Spinal cord (tissue), 10 donors: ENCODE data around the gene MFN2. TPM values are rescaled to one million over a fixed set of nuclear protein-coding genes. Genes with fewer than 3 reads are reported as not detected.

Experiments used
- DNase-seq, 6 donors: peaks; one replicate each; pipeline versions ENCODE4 v3.0.0 to v3.0.0-alpha.2; 2013 to 2015; ENCODE audit warnings: low spot score in 6 of 6, low read depth in 4 of 6
- H3K27ac ChIP-seq: one replicate; pipeline ENCODE4 v1.5.1; 2013; ENCODE audit warnings: low read depth, low read length, control low read depth
- H3K27me3 ChIP-seq: one replicate; pipeline ENCODE4 v1.6.1; 2013; ENCODE audit warnings: low read length; ENCODE audit not compliant: control insufficient read depth, insufficient read depth
- H3K36me3 ChIP-seq: one replicate; pipeline ENCODE4 v1.6.1; 2013; ENCODE audit warnings: low read length; ENCODE audit not compliant: control insufficient read depth, insufficient read depth
- H3K4me1 ChIP-seq: one replicate; pipeline ENCODE4 v1.6.1; 2013; ENCODE audit warnings: low read length; ENCODE audit not compliant: control insufficient read depth, insufficient read depth
- H3K4me3 ChIP-seq: one replicate; pipeline ENCODE4 v1.5.1; 2013; ENCODE audit warnings: low read depth, low read length, control low read depth
- H3K9me3 ChIP-seq: one replicate; pipeline ENCODE4 v1.6.1; 2013; ENCODE audit warnings: low read length; ENCODE audit not compliant: control insufficient read depth, insufficient read depth
- WGBS: methylation state at CpG from one replicate; pipeline ENCODE4 v1.1.5; 2013; ENCODE audit warnings: missing lambda C conversion rate; ENCODE audit not compliant: insufficient coverage; 5-methylcytosine and 5-hydroxymethylcytosine counted together
- polyA plus RNA-seq, 2 donors: library from polyadenylated mRNA; unstranded; fragments of 120-200 nt; gene quantifications; one replicate each; pipeline ENCODE4 v1.2.1, GENCODE V29; 2013; ENCODE audit not compliant: insufficient read length in 2 of 2
- total RNA-seq, 2 donors: library from RNA; depleted of rRNA in 1 of 2; stranded (reverse); fragments of 120-200 nt in 1 of 2; fragments of >200 nt in 1 of 2; gene quantifications; one replicate each; pipeline versions ENCODE4 v1.2.3 to v1.2.4, GENCODE V29; 2013 to 2014
- donor health status: healthy.

The MFN2 gene
- total and polyA plus RNA-seq, 4 donors = 47.5 to 79.7 (median 72.4) TPM

DNA sequence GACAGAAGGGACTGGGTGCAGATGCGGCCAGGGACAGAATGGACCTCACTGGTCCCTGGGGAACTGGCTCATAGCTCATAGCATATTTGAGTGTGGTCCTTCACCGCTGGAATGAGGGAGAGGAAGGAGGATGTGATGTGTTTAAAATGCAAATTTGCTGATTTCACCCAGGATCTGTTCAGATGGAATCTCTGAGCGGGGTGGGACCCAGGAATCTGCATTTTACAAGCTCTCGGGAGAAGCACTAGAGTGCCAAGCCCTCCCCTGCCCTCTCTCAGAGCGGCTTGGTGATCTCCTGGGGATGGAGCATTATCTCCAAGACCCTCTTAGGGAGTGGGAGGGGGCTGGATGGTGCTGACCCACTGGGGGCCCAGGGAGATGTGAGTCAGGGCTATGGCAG, 22.8 kb upstream of the MFN2 start:
- peaks cover 71% of the 10 kb centered on the region for H3K36me3 ChIP-seq
- no peak for DNase-seq
- no peak overlapping the region for H3K27ac ChIP-seq
- H3K4me1 ChIP-seq = peaks cover 6% of the 10 kb centered on the region
- no peak overlapping the region for H3K4me3 ChIP-seq
- no peaks in the 10 kb centered on the region for H3K9me3 ChIP-seq
- H3K27me3 ChIP-seq = no peaks in the 10 kb centered on the region
- WGBS = 97% methylated on average over 3 of the region's 5 CpGs

DNA sequence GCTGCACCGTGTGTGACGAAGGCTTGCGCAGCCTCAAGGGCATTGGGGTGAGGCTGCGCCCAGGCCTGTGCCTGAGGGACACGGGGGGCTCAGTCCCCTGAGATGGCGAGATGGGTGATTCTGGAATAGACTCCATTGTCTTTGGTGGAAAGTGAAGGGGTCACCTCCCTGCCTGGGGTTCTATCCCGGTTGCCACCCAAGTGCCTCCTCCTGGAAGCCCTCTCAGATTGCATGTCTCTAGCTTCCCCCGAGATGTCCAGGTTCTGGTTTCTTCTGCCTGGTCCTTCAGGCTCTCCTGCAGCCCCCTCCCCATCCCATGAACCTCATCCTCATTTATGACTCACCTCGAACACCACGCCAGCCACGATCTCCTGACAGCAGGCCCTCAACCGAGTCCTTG, 22.3 kb upstream of the MFN2 start:
- Histone ChIP-seq H3K27ac (no peak overlapping the region), H3K4me3 (no peak overlapping the region), H3K4me1 (peaks cover 6% of the 10 kb centered on the region), H3K27me3 (no peaks in the 10 kb centered on the region), H3K9me3 (no peaks in the 10 kb centered on the region), H3K36me3 (peaks cover 68% of the 10 kb centered on the region)
- no peak for DNase-seq
- 95% methylated on average over 12 of the region's 12 CpGs for WGBS

DNA sequence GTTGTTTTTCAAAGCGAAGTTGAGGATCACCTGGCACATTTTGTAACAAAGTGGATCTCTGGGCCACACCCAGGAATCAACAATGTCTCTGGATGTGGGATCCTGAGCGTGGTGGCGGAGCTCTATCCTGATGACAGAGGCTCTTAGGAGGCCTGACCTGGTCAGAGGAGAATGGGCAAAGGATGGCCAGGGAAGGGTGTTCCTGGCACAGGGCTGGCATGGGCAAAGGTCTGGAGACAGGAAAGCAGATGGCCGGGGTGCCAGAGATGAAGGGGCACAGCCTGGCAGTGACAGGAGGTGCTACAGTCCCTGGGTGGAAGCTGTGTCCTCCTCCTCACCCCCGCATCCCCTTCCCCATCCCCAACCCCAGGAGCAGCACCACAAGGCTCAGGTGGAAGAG, 20.0 kb upstream of the MFN2 start:
- Histone ChIP-seq H3K36me3 (peaks cover 76% of the 10 kb centered on the region), H3K4me1 (peaks cover 6% of the 10 kb centered on the region), H3K9me3 (no peaks in the 10 kb centered on the region), H3K27me3 (no peaks in the 10 kb centered on the region), H3K27ac (no peak overlapping the region), H3K4me3 (no peak overlapping the region)
- 100% methylated on average over 5 of the region's 5 CpGs for WGBS
- DNase-seq = no peak

DNA sequence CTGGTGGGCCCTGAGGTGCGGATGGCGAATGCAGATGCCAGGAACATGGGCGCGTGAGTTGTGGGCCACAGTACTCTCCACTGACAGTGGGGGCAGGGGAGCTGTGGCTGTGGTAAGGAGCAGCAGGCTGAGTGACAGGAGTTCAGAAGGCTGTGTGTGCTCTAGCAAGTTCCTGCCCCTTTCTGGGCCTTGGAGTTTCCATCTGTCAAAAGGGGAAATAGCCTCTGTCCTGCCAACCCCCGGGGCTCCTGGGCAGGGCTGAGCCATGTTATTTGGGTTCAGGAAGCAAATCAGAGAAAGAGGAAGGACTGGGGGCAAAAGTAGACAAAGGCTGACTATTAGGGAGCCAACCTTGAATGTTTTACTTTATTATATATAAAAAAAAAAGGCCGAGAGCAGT, 19.5 kb upstream of the MFN2 start:
- WGBS = 80% methylated on average over 5 of the region's 6 CpGs
- peaks cover 81% of the 10 kb centered on the region for H3K36me3 ChIP-seq
- H3K4me3 ChIP-seq = no peak overlapping the region
- no peaks in the 10 kb centered on the region for H3K27me3 ChIP-seq
- peaks cover 6% of the 10 kb centered on the region for H3K4me1 ChIP-seq
- H3K27ac ChIP-seq = no peak overlapping the region
- no peak for DNase-seq
- H3K9me3 ChIP-seq = no peaks in the 10 kb centered on the region

DNA sequence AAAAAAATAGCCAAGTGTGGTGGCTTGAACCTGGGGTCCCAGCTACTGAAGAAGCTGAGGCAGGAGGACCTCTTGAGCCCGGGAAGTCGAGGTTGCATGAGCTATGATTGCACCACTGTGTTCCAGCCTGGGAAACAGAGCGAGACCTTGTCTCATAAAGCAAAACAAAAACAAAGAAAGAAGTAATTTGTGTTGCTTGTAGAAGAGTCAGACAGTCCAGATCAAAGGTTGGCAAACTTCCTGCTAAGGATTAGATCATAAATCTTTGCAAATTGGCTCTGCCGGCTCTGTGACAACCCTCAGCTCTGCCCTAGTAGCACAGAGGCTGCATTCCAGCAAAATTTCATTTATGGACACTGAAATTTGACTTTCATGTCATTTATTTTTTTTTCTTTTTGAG, 19.0 kb upstream of the MFN2 start:
- Histone ChIP-seq H3K27me3 (no peaks in the 10 kb centered on the region), H3K27ac (no peak overlapping the region), H3K4me3 (no peak overlapping the region), H3K36me3 (peaks cover 84% of the 10 kb centered on the region), H3K9me3 (no peaks in the 10 kb centered on the region), H3K4me1 (peaks cover 6% of the 10 kb centered on the region)
- 12% methylated on average over 3 of the region's 4 CpGs for WGBS
- DNase-seq = peak in 1 of 6 donors; percentile 23

DNA sequence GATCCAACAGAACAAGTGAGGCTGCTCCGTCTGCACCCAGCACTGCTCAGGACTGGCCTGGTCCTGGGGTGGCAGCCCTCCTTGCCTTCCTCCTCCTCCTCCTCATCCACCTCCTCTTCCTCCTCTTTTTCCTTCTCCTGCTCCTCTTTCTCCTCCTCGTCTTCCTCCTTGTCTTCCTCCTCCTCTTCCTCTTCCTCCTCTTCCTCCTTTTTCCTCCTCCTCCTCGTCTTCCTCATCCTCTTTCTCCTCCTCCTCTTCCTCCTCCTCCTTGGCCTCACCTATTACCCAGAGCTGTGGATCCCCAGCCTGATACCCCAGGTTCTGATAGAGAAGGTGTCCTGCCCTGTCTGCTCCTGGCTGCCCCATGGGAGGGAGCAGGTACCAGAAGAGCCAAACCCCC, 16.6 kb upstream of the MFN2 start:
- H3K9me3 ChIP-seq = no peaks in the 10 kb centered on the region
- H3K36me3 ChIP-seq = peaks cover 75% of the 10 kb centered on the region
- H3K4me1 ChIP-seq = peaks cover 6% of the 10 kb centered on the region
- H3K4me3 ChIP-seq = no peak overlapping the region
- no peak for DNase-seq
- no peaks in the 10 kb centered on the region for H3K27me3 ChIP-seq
- 83% methylated on average over 3 of the region's 3 CpGs for WGBS
- H3K27ac ChIP-seq = no peak overlapping the region

DNA sequence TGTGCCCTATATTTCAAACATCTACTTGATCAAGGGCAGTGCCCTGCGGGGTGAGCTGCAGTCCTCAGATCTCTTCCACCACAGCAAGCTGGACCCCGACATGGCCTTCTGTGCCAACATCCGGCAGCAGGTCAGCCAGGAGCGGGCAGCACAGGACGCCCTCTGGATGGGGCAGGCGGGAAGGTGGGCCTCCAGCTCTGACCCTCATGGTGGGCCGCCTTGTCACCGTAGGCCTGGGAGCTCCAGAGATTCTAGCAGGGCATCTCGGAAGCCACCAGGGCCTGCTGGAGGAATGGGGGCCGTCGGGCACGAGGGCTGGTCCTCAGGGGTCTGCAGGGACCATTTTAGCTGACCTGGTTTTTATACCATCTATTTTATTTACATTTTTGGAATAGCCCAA, 15.6 kb upstream of the MFN2 start:
- H3K27ac ChIP-seq = no peak overlapping the region
- DNase-seq = no peak
- peaks cover 6% of the 10 kb centered on the region for H3K4me1 ChIP-seq
- no peaks in the 10 kb centered on the region for H3K27me3 ChIP-seq
- no peak overlapping the region for H3K4me3 ChIP-seq
- 92% methylated on average over 12 of the region's 12 CpGs for WGBS
- H3K36me3 ChIP-seq = peaks cover 75% of the 10 kb centered on the region
- H3K9me3 ChIP-seq = no peaks in the 10 kb centered on the region

DNA sequence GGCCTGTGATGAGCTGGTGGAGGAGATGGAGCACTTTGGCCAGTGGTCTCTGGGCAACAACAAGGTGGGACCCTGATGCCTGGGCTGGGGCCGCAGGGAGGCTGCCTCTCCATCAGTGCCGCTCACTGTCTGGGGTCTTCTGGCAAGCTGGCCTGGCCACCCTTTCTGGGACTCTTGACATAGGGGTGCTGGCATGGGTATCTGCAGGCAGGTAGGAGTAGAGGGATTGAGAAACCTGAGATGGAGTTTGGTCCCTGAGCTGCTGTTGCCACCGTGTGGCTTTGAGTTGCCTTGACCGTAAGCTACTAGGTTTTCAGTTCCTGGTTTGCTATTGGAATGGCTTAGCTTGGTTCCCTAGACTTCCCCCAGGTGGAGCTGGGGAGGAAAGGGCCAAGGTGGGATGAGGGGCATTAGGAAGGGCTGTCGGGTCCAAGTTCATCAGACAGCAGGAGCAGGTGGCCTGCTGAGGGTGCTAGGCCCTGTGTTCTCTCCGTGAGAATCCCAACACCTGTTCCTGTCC, 13.2 kb upstream of the MFN2 start:
- WGBS = 56% methylated on average over 5 of the region's 6 CpGs
- DNase-seq = peak in 4 of 6 donors; percentile 15 to 83 (median 43)
- Histone ChIP-seq H3K4me3 (no peak overlapping the region), H3K36me3 (peaks cover 65% of the 10 kb centered on the region), H3K27me3 (no peaks in the 10 kb centered on the region), H3K9me3 (no peaks in the 10 kb centered on the region), H3K4me1 (no peaks in the 10 kb centered on the region), H3K27ac (no peak overlapping the region)

DNA sequence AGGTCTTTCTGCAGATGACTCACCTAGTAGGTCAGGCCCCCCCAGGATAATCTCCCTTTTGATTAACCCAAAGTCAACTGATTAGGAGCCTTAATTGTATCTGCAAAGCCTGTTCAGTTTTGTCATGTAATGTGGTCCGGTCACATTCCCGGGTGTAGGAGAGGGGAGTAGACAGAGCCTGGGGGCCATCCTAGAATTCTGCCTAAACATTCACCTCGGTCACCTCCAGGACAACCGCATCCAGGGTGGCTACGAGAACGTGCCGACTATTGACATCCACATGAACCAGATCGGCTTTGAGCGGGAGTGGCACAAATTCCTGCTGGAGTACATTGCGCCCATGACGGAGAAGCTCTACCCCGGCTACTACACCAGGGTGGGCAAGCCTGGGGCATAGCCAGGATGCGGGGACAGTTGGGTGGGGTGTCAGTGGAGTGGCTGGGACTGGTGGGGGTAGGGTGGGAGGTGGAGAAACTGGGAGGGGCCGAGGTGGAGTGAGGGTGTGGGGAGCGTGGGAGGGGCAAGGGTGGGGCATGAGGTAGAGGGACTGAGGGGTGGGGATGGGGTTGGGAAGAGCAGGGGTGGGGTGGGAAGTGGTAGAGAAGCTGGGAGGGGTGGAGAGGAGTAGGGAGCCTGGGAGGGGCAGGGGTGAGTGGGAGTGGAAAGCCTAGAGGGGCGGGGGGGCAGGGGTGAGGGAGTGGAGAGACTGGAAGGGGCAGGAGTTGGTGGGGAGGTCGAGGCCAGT, 9.6 kb upstream of the MFN2 start:
- no peak overlapping the region for H3K27ac ChIP-seq
- WGBS = 88% methylated on average over 13 of the region's 17 CpGs
- DNase-seq = no peak
- no peak overlapping the region for H3K4me3 ChIP-seq
- peaks cover 66% of the 10 kb centered on the region for H3K36me3 ChIP-seq
- no peaks in the 10 kb centered on the region for H3K27me3 ChIP-seq
- no peaks in the 10 kb centered on the region for H3K9me3 ChIP-seq
- H3K4me1 ChIP-seq = no peaks in the 10 kb centered on the region

DNA sequence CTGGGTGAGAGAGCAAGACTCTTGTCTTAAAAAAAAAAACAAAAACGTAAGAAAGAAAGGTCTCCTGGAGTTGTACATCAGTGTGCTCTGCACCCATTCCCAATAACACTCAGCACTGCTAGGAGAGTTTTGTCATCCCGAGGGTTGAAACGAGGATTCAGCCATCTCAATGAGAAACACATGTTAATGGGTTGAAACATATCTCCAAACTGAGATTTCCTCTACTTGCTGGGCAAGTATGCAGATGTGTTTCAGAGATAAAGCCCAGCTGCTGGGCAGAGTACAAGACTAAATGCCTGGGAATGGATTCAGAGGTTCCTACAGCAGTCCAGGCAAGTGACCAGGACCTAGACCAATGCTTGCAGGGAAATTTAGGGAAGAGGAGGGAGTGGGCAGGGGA, 2.6 kb upstream of the MFN2 start:
- Histone ChIP-seq H3K27ac (no peak overlapping the region), H3K36me3 (peaks cover 36% of the 10 kb centered on the region), H3K4me1 (peaks cover 23% of the 10 kb centered on the region), H3K4me3 (no peak overlapping the region), H3K27me3 (no peaks in the 10 kb centered on the region), H3K9me3 (no peaks in the 10 kb centered on the region)
- WGBS = 100% methylated on average over 1 of the region's 3 CpGs
- DNase-seq = no peak
